ENCODE results near the gene SGSH. TPM values are rescaled to one million over a fixed set of nuclear protein-coding genes. Genes with fewer than 3 reads are reported as not detected.

SGSH gene
- total RNA-seq, 1 experiment from 2014 or later, result 42.8 TPM

DNA sequence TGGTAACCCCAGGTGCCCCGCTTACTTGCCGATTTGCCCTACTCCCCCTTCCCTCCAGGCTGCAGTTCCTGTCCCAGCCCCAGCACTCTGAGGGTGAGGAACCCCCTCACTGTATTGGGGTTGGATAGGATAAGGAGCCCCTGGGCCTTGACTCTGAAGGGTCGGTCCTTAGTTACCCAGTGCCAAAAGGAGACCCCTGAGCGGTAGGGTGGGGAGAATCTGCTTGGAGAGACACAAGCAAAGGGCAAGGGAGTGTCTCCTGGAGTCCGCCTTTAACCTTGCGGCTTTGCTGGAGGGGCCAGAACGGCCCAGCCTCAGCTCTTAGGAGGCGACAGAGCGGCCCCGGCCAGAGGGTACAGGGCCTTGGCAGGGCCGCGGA is 37.3 kb downstream of the SGSH start:
- no TSS peak for BruUV-seq (replicated peaks)
- Mint-ChIP-seq H3K27me3 (ENCODE audit: insufficient read depth, unreplicated experiment) (no peaks in the 10 kb centered on the region), H3K4me1 (ENCODE audit: low read depth, unreplicated experiment) (no peaks in the 10 kb centered on the region), H3K27ac (ENCODE audit: unreplicated experiment) (no peak overlapping the region), H3K4me3 (ENCODE audit: unreplicated experiment) (no peak overlapping the region), H3K9me3 (ENCODE audit: unreplicated experiment) (no peaks in the 10 kb centered on the region), H3K36me3 (ENCODE audit: insufficient read depth, unreplicated experiment) (no peaks in the 10 kb centered on the region)
- H3K27me3 ChIP-seq (replicated peaks; ENCODE audit: control insufficient read depth, insufficient read depth, low read length), result no peaks in the 10 kb centered on the region
- H3K9me3 ChIP-seq, result no peaks in the 10 kb centered on the region
- H3K4me3 ChIP-seq (ENCODE audit: low read depth, low read length), result no peak overlapping the region
- ChIA-PET POLR2A (no interaction called here), CTCF (interaction anchor here (1.1 kb wide), 1 partner anchor 13 kb away, joined by 3 read pairs; no protein-coding TSS in a partner anchor)
- no peaks in the 10 kb centered on the region for H3K4me1 ChIP-seq
- intact Hi-C loops (cut with micrococcal nuclease; ENCODE audit: unreplicated experiment), result no loop called here
- DNase-seq, result no peak
- no peak for TF ChIP-seq CTCF (IDR thresholded peaks at IDR 0.05; ENCODE audit: insufficient read depth in 1 of 2, low read depth in 1 of 2, low read length in 1 of 2, severe bottlenecking in 1 of 2, unreplicated experiment in 1 of 2)
- no peaks in the 10 kb centered on the region for H3K36me3 ChIP-seq (ENCODE audit: control insufficient read depth, insufficient read depth, low read length)

DNA sequence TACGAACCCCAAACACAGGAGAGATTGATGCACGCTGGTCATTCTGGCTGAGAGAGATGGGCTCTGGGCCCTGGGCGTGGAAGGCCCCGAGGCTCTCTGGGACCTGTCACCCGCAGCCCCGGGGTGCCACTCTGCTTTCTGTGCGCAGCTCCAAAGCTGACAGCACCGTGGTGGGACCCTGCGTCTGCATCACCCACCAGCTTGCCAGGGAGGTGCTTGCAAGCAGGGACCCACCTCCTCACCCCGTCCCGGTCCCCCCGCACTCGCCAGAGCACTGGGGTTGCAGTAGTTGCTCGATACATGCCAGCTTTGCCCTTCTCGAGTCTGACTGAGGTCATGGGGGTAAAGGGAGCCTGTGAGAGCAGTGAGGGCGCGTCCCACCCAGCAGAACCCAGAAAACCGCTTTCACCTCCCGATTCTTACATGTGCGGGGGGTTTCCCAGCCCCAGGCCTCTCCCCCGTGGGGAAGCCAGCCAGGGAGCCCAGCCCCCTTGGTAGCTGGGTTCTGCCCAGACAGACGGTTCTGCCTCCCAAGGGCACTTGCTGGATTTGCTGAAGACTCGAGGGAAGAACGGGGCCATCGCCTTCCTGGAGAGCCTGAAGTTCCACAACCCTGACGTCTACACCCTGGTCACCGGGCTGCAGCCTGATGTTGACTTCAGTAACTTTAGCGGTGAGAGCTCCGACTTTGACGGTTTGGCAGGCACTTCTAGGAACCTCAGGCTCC is 37.9 kb downstream of the SGSH start:
- ChIA-PET CTCF (interaction anchor here (0.6 to 1.1 kb wide), 2 partner anchors 13 to 18 kb away, joined by 3 read pairs; no protein-coding TSS in a partner anchor), POLR2A (no interaction called here)
- Histone ChIP-seq H3K4me1 (no peaks in the 10 kb centered on the region), H3K9me3 (no peaks in the 10 kb centered on the region), H3K36me3 (ENCODE audit: control insufficient read depth, insufficient read depth, low read length) (no peaks in the 10 kb centered on the region), H3K27me3 (replicated peaks; ENCODE audit: control insufficient read depth, insufficient read depth, low read length) (no peaks in the 10 kb centered on the region), H3K4me3 (ENCODE audit: low read depth, low read length) (no peak overlapping the region)
- H3K4me1 Mint-ChIP-seq (ENCODE audit: low read depth, unreplicated experiment), result no peaks in the 10 kb centered on the region
- no peak for DNase-seq
- no peaks in the 10 kb centered on the region for H3K9me3 Mint-ChIP-seq (ENCODE audit: unreplicated experiment)
- H3K27me3 Mint-ChIP-seq (ENCODE audit: insufficient read depth, unreplicated experiment), result no peaks in the 10 kb centered on the region
- no peaks in the 10 kb centered on the region for H3K36me3 Mint-ChIP-seq (ENCODE audit: insufficient read depth, unreplicated experiment)
- BruUV-seq (replicated peaks), result no TSS peak
- H3K27ac Mint-ChIP-seq (ENCODE audit: unreplicated experiment), result no peak overlapping the region
- no peak for TF ChIP-seq CTCF (IDR thresholded peaks at IDR 0.05; ENCODE audit: insufficient read depth in 1 of 2, low read depth in 1 of 2, low read length in 1 of 2, severe bottlenecking in 1 of 2, unreplicated experiment in 1 of 2)
- intact Hi-C loops (cut with micrococcal nuclease; ENCODE audit: unreplicated experiment), result no loop called here
- H3K4me3 Mint-ChIP-seq (ENCODE audit: unreplicated experiment), result no peak overlapping the region

DNA sequence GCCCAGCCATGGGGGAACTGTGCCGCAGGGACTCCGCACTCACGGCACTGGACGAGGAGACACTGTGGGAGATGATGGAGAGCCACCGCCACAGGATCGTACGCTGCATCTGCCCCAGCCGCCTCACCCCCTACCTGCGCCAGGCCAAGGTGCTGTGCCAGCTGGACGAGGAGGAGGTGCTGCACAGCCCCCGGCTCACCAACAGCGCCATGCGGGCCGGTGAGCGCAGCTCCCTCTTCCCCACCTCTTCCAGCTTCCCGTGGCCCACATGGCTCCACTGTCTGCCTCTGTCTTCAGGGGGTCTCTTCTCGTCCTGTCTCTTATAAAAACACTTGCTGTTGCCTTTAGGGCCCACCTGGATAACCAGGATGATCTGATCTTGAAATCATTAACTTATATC is 38.7 kb downstream of the SGSH start:
- ChIA-PET CTCF (interaction anchor here (0.6 kb wide), 1 partner anchor 14 kb away, joined by 3 read pairs; no protein-coding TSS in a partner anchor), POLR2A (interaction anchor here (0.6 kb wide), 1 partner anchor 310 kb away, joined by 3 read pairs; no protein-coding TSS in a partner anchor)
- no peak overlapping the region for H3K4me3 Mint-ChIP-seq (ENCODE audit: unreplicated experiment)
- TF ChIP-seq CTCF (IDR thresholded peaks at IDR 0.05; ENCODE audit: insufficient read depth in 1 of 2, low read depth in 1 of 2, low read length in 1 of 2, severe bottlenecking in 1 of 2, unreplicated experiment in 1 of 2), result no peak
- no peaks in the 10 kb centered on the region for H3K27me3 Mint-ChIP-seq (ENCODE audit: insufficient read depth, unreplicated experiment)
- BruUV-seq (replicated peaks), result no TSS peak
- Histone ChIP-seq H3K9me3 (no peaks in the 10 kb centered on the region), H3K27me3 (replicated peaks; ENCODE audit: control insufficient read depth, insufficient read depth, low read length) (no peaks in the 10 kb centered on the region), H3K36me3 (ENCODE audit: control insufficient read depth, insufficient read depth, low read length) (no peaks in the 10 kb centered on the region), H3K4me3 (ENCODE audit: low read depth, low read length) (no peak overlapping the region), H3K4me1 (no peaks in the 10 kb centered on the region)
- H3K9me3 Mint-ChIP-seq (ENCODE audit: unreplicated experiment), result no peaks in the 10 kb centered on the region
- no peaks in the 10 kb centered on the region for H3K36me3 Mint-ChIP-seq (ENCODE audit: insufficient read depth, unreplicated experiment)
- DNase-seq, result no peak
- no peak overlapping the region for H3K27ac Mint-ChIP-seq (ENCODE audit: unreplicated experiment)
- H3K4me1 Mint-ChIP-seq (ENCODE audit: low read depth, unreplicated experiment), result no peaks in the 10 kb centered on the region
- intact Hi-C loops (cut with micrococcal nuclease; ENCODE audit: unreplicated experiment), result no loop called here

All from Caco-2 (cell line).